Right lobe of liver (tissue), 6 donors: Measurements from ENCODE around the gene CYSTM1. TPM values are rescaled to one million over a fixed set of nuclear protein-coding genes. Genes with fewer than 3 reads are reported as not detected.

Experiments
- ATAC-seq, 4 donors: fragments of 200-7000 bp; cut with Tn5 transposase; one replicate each; pipeline ENCODE4 v1.9.1; 2020; ENCODE audit warnings: mild to moderate bottlenecking in 4 of 4, moderate library complexity in 4 of 4
- DNase-seq, 3 donors: peaks; one replicate each; pipeline ENCODE4 v3.0.0-alpha.2; 2020
- H3K27ac ChIP-seq, 3 donors: fragments of 200-600 bp; one replicate each; pipeline ENCODE4 v1.8.0; 2022
- H3K27me3 ChIP-seq, 2 donors: fragments of 200-600 bp; one replicate each; pipeline ENCODE4 v1.8.0; 2022
- H3K36me3 ChIP-seq, 4 donors: fragments of 200-600 bp; sonication (generic) in 1 of 4; one replicate each; pipeline versions ENCODE4 v1.5.1 to v1.8.0; 2017 to 2022; ENCODE audit warnings: control low read depth in 1 of 4
- H3K4me1 ChIP-seq, 4 donors: fragments of 200-600 bp; sonication (generic) in 1 of 4; one replicate each; pipeline versions ENCODE4 v1.5.1 to v1.8.0; 2017 to 2022; ENCODE audit warnings: control low read depth in 1 of 4
- H3K4me3 ChIP-seq, 3 donors: fragments of 200-600 bp; one replicate each; pipeline ENCODE4 v1.8.0; 2022
- H3K9me3 ChIP-seq, 4 donors: fragments of 200-600 bp; sonication (generic) in 1 of 4; one replicate each; pipeline versions ENCODE4 v1.5.1 to v1.8.0; 2017 to 2022; ENCODE audit warnings: control low read depth in 1 of 4
- POLR2A ChIP-seq: fragments of 450-650 bp; IDR thresholded peaks from one replicate; pipeline ENCODE4 v1.6.1; 2017; ENCODE audit warnings: antibody characterized with exemption, mild to moderate bottlenecking
- WGBS: methylation state at CpG from one replicate; pipeline ENCODE4 v1.1.6; 2018; ENCODE audit warnings: low coverage, low lambda C conversion rate; ENCODE audit not compliant: insufficient coverage; ENCODE audit errors: missing lambda C conversion rate; 5-methylcytosine and 5-hydroxymethylcytosine counted together
- intact Hi-C, 2 donors: fragments of 100-400 bp; cut with DNase I; formaldehyde crosslinking; loops; one replicate each; pipeline versions ENCODE4 v1.11.2 to v1.14.1; 2022
- total RNA-seq, 6 experiments: library from RNA; depleted of rRNA in 2 of 6; stranded (reverse); fragments of >200 nt in 2 of 6; fragmentation: NEBNext Ultra II Directional in 3 of 6; extraction: Animal tissue kit (Norgen Biotek cat#: 25700) in 3 of 6; gene quantifications; one replicate each; pipeline versions ENCODE4 v1.1.0 to v1.2.4, GENCODE V29; 2016 to 2023
- TF ChIP-seq, protein P1 (sequence below), 4 donors: fragments of 200-600 bp in 3 of 4; fragments of 450-650 bp in 1 of 4; IDR thresholded peaks; one replicate each; pipeline versions ENCODE4 v1.5.1 to v1.8.0; 2016 to 2022; ENCODE audit warnings: antibody characterized with exemption in 4 of 4, mild to moderate bottlenecking in 2 of 4
- donor health status: DM: no; HTN: yes; CAD: no.
- donor health status: DM: no; HTN: no; CAD: no.
- donor health status: DM: no; HTN: no; CAD: no.
- donor health status: DM: no; HTN: yes; CAD: no.
- donor health status: DM: no; HTN: yes; CAD: no.

CYSTM1 gene
- total RNA-seq, 6 experiments from 2014 or later, result 15.5 to 78.0 (median 29.8) TPM

- TF ChIP-seq, protein P1, sequence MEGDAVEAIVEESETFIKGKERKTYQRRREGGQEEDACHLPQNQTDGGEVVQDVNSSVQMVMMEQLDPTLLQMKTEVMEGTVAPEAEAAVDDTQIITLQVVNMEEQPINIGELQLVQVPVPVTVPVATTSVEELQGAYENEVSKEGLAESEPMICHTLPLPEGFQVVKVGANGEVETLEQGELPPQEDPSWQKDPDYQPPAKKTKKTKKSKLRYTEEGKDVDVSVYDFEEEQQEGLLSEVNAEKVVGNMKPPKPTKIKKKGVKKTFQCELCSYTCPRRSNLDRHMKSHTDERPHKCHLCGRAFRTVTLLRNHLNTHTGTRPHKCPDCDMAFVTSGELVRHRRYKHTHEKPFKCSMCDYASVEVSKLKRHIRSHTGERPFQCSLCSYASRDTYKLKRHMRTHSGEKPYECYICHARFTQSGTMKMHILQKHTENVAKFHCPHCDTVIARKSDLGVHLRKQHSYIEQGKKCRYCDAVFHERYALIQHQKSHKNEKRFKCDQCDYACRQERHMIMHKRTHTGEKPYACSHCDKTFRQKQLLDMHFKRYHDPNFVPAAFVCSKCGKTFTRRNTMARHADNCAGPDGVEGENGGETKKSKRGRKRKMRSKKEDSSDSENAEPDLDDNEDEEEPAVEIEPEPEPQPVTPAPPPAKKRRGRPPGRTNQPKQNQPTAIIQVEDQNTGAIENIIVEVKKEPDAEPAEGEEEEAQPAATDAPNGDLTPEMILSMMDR (IDR thresholded peaks at IDR 0.05), result no peak
- no peak for TF ChIP-seq POLR2A
- no peak overlapping the region for H3K4me3 ChIP-seq
- H3K36me3 ChIP-seq, result no peaks in the 10 kb centered on the region
- H3K27ac ChIP-seq, result no peak overlapping the region
- ATAC-seq (no peak), DNase-seq (no peak)
- H3K9me3 ChIP-seq, result no peaks in the 10 kb centered on the region
- peaks cover 0 to 13% (median 0%) of the 10 kb centered on the region in 4 donors for H3K4me1 ChIP-seq
- WGBS, result 86% methylated on average over 4 of the region's 5 CpGs
- intact Hi-C loops, result no loop called here
- H3K27me3 ChIP-seq, result no peaks in the 10 kb centered on the region
Observed at GRCh38 chr5:140162275-140162674, 12.7 kb upstream of the CYSTM1 start.

DNA sequence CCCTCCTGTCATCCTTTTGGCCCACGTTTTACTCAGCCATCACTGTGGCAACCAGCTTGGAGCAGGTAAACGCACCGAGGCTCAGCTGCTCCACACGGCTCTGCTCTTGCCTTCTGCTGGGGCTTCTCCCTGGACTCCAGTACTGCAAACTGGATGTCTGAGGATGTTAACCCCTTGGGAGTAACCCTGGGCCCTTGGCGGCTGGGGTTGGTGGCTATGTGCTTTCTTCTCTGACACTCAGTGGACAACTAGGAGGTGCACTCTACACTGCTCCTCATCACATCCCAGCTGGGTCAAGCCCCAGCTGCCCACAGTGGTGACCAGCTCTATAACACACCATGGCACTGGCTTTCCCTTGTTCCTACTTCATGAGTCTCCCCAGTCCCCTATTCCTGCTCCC, 12.2 kb upstream of the CYSTM1 start:
- H3K9me3 ChIP-seq, result no peaks in the 10 kb centered on the region
- H3K27ac ChIP-seq, result no peak overlapping the region
- intact Hi-C loops, result no loop called here
- H3K4me3 ChIP-seq, result no peak overlapping the region
- H3K36me3 ChIP-seq, result no peaks in the 10 kb centered on the region
- ATAC-seq (no peak), DNase-seq (peak in 1 of 3 donors; percentile 15)
- no peaks in the 10 kb centered on the region for H3K27me3 ChIP-seq
- WGBS, result 87% methylated on average over 4 of the region's 5 CpGs
- TF ChIP-seq POLR2A, result no peak
- TF ChIP-seq, protein P1 (IDR thresholded peaks at IDR 0.05), result no peak
- H3K4me1 ChIP-seq, result peaks cover 0 to 10% (median 0%) of the 10 kb centered on the region in 4 donors

DNA sequence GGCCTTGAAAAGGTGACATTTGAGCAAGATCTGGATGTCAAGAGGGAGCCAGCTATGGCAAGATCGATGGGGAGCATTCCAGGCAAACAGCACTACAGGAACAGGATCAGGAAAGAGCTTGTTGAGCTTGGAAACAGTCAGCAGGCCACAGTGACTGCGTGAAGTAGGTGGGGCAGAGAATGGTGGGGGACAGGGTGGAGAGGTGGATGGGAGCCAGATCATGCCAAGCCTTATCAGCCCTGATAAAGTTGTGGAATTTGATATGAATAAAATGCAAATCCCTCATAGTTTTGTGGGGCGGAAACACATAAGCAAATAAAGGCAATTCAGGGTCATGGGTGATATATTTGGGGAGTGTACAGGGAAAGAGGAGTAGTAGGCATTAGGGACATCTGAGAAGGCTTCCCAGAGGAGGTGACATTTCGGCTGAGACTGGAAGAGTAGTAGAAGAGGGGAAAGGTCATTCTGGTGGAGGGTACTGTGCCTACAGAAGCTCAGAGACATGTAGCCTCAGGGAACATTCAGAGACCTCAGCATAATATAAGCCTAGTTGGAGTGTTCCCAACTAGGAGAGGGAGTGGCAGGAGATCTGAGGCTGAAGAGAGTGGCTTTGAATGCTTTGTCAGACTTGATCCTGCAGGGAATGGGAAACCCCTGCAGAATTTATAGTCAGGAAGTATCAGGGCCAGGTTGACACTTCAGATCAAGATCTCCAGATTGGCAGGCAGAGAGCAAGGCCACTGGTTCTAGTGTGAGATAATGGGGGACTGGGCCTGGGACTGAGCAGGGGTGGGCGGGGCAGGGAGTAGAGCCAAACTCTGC, 9.7 kb upstream of the CYSTM1 start:
- intact Hi-C loops, result no loop called here
- peaks cover 0 to 10% (median 0%) of the 10 kb centered on the region in 4 donors for H3K4me1 ChIP-seq
- no peaks in the 10 kb centered on the region for H3K36me3 ChIP-seq
- peak overlapping the region in 2 of 3 donors; percentile 5 to 11 for H3K27ac ChIP-seq
- TF ChIP-seq POLR2A, result no peak
- no peak overlapping the region for H3K4me3 ChIP-seq
- no peaks in the 10 kb centered on the region for H3K27me3 ChIP-seq
- DNase-seq (peak; percentile 51 to 69 (median 61)), ATAC-seq (peak; percentile 88 to 90 (median 89))
- no peaks in the 10 kb centered on the region for H3K9me3 ChIP-seq
- 23% methylated on average over 4 of the region's 5 CpGs for WGBS

GRCh38 chr5:140165923-140166270, 9.1 kb upstream of the CYSTM1 start:
- Histone ChIP-seq H3K4me1 (peaks cover 0 to 10% (median 0%) of the 10 kb centered on the region in 4 donors), H3K27me3 (no peaks in the 10 kb centered on the region), H3K4me3 (no peak overlapping the region), H3K36me3 (no peaks in the 10 kb centered on the region), H3K9me3 (no peaks in the 10 kb centered on the region), H3K27ac (no peak overlapping the region)
- no peak for ATAC-seq
- intact Hi-C loops, result no loop called here
- peak in 1 of 3 donors; percentile 39 for DNase-seq
- WGBS, result 56% methylated on average over 3 of the region's 4 CpGs
- TF ChIP-seq, protein P1 (IDR thresholded peaks at IDR 0.05), result no peak
- no peak for TF ChIP-seq POLR2A

- Histone ChIP-seq H3K27me3 (no peaks in the 10 kb centered on the region), H3K27ac (no peak overlapping the region), H3K4me1 (peaks cover 0 to 10% (median 0%) of the 10 kb centered on the region in 4 donors), H3K4me3 (no peak overlapping the region), H3K9me3 (no peaks in the 10 kb centered on the region), H3K36me3 (no peaks in the 10 kb centered on the region)
- TF ChIP-seq POLR2A, result no peak
- TF ChIP-seq, protein P1 (IDR thresholded peaks at IDR 0.05), result no peak
- intact Hi-C loops, result no loop called here
- peak in 1 of 4 donors; percentile 22 for ATAC-seq
- DNase-seq, result no peak
Observed at GRCh38 chr5:140166911-140167310, 8.1 kb upstream of the CYSTM1 start.
